NCI-H187 treated with DMSO at 0.1 percent for 48 hours (cell line): Measurements from ENCODE around the gene USH2A.

ENCODE experiments used
- DNase-seq: peaks from one replicate; lab custom pipeline; 2025; lab: John Stamatoyannopoulos, UW

Gene USH2A

GRCh38 chr1:215932558-215932957 lies 490.7 kb downstream of the USH2A start:
- no peak for DNase-seq

- no peak for DNase-seq
These were observed 496.6 kb downstream of the USH2A start for GRCh38 chr1:215926670-215927069.

GRCh38 chr1:215923129-215923824 lies 500.0 kb downstream of the USH2A start:
- DNase-seq, result no peak

- no peak for DNase-seq
These were observed 511.8 kb downstream of the USH2A start for GRCh38 chr1:215911406-215911968.

GRCh38 chr1:215905493-215906115 lies 517.6 kb downstream of the USH2A start:
- no peak for DNase-seq

GRCh38 chr1:215900684-215901083 lies 522.6 kb downstream of the USH2A start:
- DNase-seq, result no peak

GRCh38 chr1:215899901-215900300 lies 523.3 kb downstream of the USH2A start:
- no peak for DNase-seq

GRCh38 chr1:215895893-215896292 lies 527.4 kb downstream of the USH2A start:
- DNase-seq, result no peak

- DNase-seq, result no peak
These were observed 528.0 kb downstream of the USH2A start for GRCh38 chr1:215895276-215895675.

- no peak for DNase-seq
These were observed 528.6 kb downstream of the USH2A start for GRCh38 chr1:215894617-215895016.

- DNase-seq, result no peak
These were observed 531.8 kb downstream of the USH2A start for GRCh38 chr1:215891266-215892057.

- DNase-seq, result no peak
These were observed 532.8 kb downstream of the USH2A start for GRCh38 chr1:215890438-215890837.

GRCh38 chr1:215889871-215890270 lies 533.4 kb downstream of the USH2A start:
- no peak for DNase-seq

- DNase-seq, result no peak
These were observed 535.1 kb downstream of the USH2A start for GRCh38 chr1:215888159-215888558.

GRCh38 chr1:215887627-215888026 lies 535.6 kb downstream of the USH2A start:
- no peak for DNase-seq

GRCh38 chr1:215883004-215883403 lies 540.2 kb downstream of the USH2A start:
- no peak for DNase-seq

GRCh38 chr1:215878843-215879242 lies 544.4 kb downstream of the USH2A start:
- no peak for DNase-seq

- DNase-seq, result no peak
These were observed 545.1 kb downstream of the USH2A start for GRCh38 chr1:215878128-215878527.

- DNase-seq, result no peak
These were observed 545.7 kb downstream of the USH2A start for GRCh38 chr1:215877452-215877951.

- DNase-seq, result no peak
These were observed 547.5 kb downstream of the USH2A start for GRCh38 chr1:215875712-215876111.

- no peak for DNase-seq
These were observed 548.0 kb downstream of the USH2A start for GRCh38 chr1:215875236-215875635.

- no peak for DNase-seq
These were observed 550.6 kb downstream of the USH2A start for GRCh38 chr1:215872658-215873057.

- DNase-seq, result no peak
These were observed 554.7 kb downstream of the USH2A start for GRCh38 chr1:215868500-215868899.
